HUES64 (cell line): Measurements from ENCODE around the gene PPM1B.
A peak's percentile ranks its signal among the peaks of the same experiment; 100 is the strongest.

Experiments used
- H3K27ac ChIP-seq: 2 replicates; pipeline ENCODE4 v1.7.0; 2013; ENCODE audit warnings: low read depth, low read length, inconsistent platforms
- H3K27me3 ChIP-seq: 2 replicates; pipeline ENCODE4 v1.6.1; 2013; ENCODE audit warnings: mild to moderate bottlenecking, low read length; ENCODE audit not compliant: insufficient read depth
- H3K36me3 ChIP-seq: 2 replicates; pipeline ENCODE4 v1.6.1; 2013; ENCODE audit warnings: mild to moderate bottlenecking, low read length; ENCODE audit not compliant: insufficient read depth
- H3K4me1 ChIP-seq: 2 replicates; pipeline ENCODE4 v1.6.1; 2013; ENCODE audit warnings: mild to moderate bottlenecking, low read length, moderate library complexity; ENCODE audit not compliant: insufficient read depth
- H3K4me3 ChIP-seq: 2 replicates; pipeline ENCODE4 v1.5.1; 2013; ENCODE audit warnings: mild to moderate bottlenecking, low read length, moderate library complexity
- H3K9ac ChIP-seq: 2 replicates; pipeline ENCODE4 v1.6.1; 2013; ENCODE audit warnings: mild to moderate bottlenecking, low read depth, low read length
- H3K9me3 ChIP-seq: 2 replicates; pipeline ENCODE4 v1.6.1; 2013; ENCODE audit warnings: low read depth, low read length; ENCODE audit not compliant: insufficient read depth
- WGBS: fragments of 150-250, 120-280 bp; methylation state at CpG from one replicate; pipeline ENCODE4 v1.1.7; 2013; ENCODE audit warnings: missing lambda C conversion rate; 5-methylcytosine and 5-hydroxymethylcytosine counted together

PPM1B gene

DNA sequence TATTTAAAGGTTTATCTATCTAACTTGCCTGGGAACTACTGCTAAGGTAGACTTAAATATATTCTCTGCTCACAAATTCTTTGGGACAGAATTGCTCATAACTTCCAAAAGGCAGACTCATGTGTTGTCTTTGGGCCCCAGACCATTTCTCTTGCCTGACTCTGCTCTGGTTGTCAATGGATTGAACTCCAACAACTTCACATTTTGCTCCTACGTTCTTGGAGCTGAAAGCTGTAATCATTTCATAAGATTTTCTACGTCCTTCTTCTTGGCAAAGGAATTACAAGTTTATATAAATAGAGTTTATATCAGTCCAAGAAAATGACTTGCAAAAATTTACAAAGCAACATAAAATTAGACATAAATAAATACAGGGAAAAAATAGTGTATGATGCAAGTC is 32.9 kb upstream of the PPM1B start:
- whole genome bisulfite sequencing = 33% methylated on average over 1 of the region's 2 CpGs
- H3K27ac ChIP-seq = peak overlapping the region; percentile 100
- no peaks in the 10 kb centered on the region for H3K36me3 ChIP-seq
- peaks cover 42% of the 10 kb centered on the region for H3K4me1 ChIP-seq
- no peaks in the 10 kb centered on the region; the same call in 1 of the 2 replicates for H3K9me3 ChIP-seq
- peak overlapping the region; percentile 82 for H3K9ac ChIP-seq
- peak overlapping the region; percentile 28; the same call in 1 of the 2 replicates for H3K4me3 ChIP-seq
- no peaks in the 10 kb centered on the region for H3K27me3 ChIP-seq

DNA sequence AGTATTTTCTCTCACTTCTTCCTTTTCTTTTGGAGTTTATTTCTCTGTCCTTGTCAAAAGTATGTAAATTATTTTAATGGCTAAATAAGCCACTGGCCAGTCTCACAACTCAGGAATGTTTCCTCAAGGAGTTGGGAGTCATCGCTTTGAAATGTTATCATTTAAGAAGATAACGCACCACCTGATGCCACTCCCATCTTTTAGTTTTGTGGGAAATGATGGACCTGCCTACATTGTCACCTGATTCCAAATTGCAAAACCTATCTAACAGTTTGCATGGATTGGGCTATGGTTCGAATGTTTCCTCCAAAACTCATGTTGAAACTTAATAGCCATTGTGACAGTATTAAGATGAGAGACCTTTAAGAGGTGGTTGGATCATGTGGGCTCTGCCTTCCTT is 32.4 kb upstream of the PPM1B start:
- WGBS = 47% methylated on average over 3 of the region's 3 CpGs
- no peak overlapping the region for H3K4me3 ChIP-seq
- H3K27ac ChIP-seq = peak overlapping the region; percentile 100
- H3K9ac ChIP-seq = peak overlapping the region; percentile 82
- no peaks in the 10 kb centered on the region; the same call in 1 of the 2 replicates for H3K9me3 ChIP-seq
- no peaks in the 10 kb centered on the region for H3K36me3 ChIP-seq
- peaks cover 37% of the 10 kb centered on the region for H3K4me1 ChIP-seq
- H3K27me3 ChIP-seq = no peaks in the 10 kb centered on the region

DNA sequence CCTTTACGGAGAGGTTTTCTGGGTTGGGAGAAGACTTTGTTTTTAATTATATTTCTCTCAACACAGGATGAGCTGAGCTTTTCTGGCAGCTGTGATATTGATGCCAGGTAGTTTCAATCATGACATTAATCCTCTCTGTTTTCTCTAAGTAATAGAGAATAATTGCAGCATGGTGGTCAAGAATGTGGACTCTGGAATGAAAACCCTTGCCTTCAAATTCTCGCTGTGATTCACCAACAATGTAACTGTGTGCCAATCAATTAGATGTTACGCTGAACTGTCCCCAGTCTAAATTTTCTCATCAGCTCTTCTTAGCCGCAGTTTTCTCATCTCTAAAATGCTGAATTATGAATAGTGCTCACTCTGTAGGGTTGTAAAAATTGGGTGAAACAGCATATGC is 31.6 kb upstream of the PPM1B start:
- Histone ChIP-seq H3K4me1 (peaks cover 35% of the 10 kb centered on the region), H3K9ac (peak overlapping the region; percentile 82), H3K9me3 (no peaks in the 10 kb centered on the region; the same call in 1 of the 2 replicates), H3K27me3 (no peaks in the 10 kb centered on the region), H3K36me3 (no peaks in the 10 kb centered on the region), H3K4me3 (no peak overlapping the region), H3K27ac (peak overlapping the region; percentile 100)
- 93% methylated on average over 3 of the region's 4 CpGs for WGBS

- Histone ChIP-seq H3K27me3 (no peaks in the 10 kb centered on the region), H3K9me3 (no peaks in the 10 kb centered on the region), H3K4me3 (no peak overlapping the region), H3K9ac (peak overlapping the region; percentile 82; the same call in 1 of the 2 replicates), H3K4me1 (peaks cover 35% of the 10 kb centered on the region), H3K36me3 (no peaks in the 10 kb centered on the region), H3K27ac (peak overlapping the region; percentile 100)
- 56% methylated on average over 4 of the region's 4 CpGs for WGBS
Measured at GRCh38 chr2:44137872-44138551, 30.7 kb upstream of the PPM1B start.

DNA sequence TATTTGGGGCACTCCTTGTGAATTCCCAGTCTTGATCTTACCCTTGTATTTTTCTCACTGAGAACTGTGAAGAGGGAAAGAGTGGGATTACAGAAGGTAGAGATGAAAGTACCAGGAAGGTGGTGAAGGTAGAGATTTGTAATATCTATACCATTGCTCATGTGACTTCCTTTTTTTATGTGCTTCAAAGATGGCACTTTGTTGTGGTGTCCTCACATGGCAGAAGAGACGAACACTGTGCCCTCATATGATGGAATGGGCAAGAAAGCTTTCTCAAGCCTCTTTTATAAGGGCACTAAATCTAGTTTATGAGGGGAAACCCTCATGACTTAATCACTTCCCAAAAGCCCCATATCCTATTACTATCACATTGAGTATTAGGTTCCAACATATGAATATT is 28.9 kb upstream of the PPM1B start:
- Histone ChIP-seq H3K36me3 (no peaks in the 10 kb centered on the region), H3K9me3 (no peaks in the 10 kb centered on the region), H3K4me3 (no peak overlapping the region), H3K27ac (peak overlapping the region; percentile 28), H3K4me1 (peaks cover 35% of the 10 kb centered on the region), H3K9ac (no peak overlapping the region), H3K27me3 (no peaks in the 10 kb centered on the region)
- WGBS = no CpG with 5 or more reads among the region's 1 CpG

DNA sequence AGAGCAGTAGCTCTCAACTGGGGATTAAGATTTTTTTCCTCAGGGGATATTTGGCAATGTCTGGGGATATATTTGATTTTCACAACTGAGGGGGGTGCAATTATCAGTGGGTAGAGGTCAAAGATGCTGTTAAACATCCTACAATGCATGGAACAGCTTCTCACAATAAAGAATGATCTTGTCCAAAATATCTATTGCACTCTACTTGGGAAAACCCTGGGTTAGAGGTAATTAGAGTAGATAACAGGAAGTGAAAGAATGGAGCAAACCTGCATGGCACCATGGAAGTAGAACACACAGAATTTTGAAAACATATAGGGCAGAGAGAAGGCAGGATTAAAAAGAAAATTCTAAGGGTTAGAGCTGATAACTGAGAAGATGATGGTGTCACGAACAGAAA is 26.4 kb upstream of the PPM1B start:
- H3K4me3 ChIP-seq = no peak overlapping the region
- no peak overlapping the region for H3K27ac ChIP-seq
- H3K9ac ChIP-seq = no peak overlapping the region
- H3K4me1 ChIP-seq = peaks cover 16% of the 10 kb centered on the region
- 94% methylated on average over 1 of the region's 1 CpG for WGBS
- H3K36me3 ChIP-seq = no peaks in the 10 kb centered on the region
- no peaks in the 10 kb centered on the region for H3K27me3 ChIP-seq
- no peaks in the 10 kb centered on the region for H3K9me3 ChIP-seq

DNA sequence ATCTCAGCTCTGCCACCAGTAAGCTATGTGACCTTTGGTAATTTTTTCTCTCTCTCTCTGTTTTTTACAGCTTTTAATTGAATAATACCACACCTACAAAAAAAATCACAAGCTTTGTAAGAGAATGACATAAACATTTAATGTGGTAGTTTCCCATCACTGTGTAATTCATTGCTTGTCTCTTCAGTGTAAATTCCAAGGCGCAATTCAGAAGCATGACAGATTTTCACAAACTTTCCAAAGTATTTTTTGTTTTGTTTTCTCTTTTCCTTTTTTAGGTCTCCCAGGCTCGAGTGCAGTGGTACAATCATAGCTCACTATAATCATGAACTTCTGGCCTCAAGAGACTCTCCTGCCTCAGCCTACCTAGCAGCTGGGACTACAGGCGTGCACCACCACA is 25.0 kb upstream of the PPM1B start:
- H3K9ac ChIP-seq = no peak overlapping the region
- WGBS = 94% methylated on average over 3 of the region's 3 CpGs

GRCh38 chr2:44148999-44149398 is 19.7 kb upstream of the PPM1B start:
- Histone ChIP-seq H3K27ac (no peak overlapping the region), H3K9me3 (no peaks in the 10 kb centered on the region), H3K4me3 (no peak overlapping the region), H3K27me3 (no peaks in the 10 kb centered on the region), H3K4me1 (no peaks in the 10 kb centered on the region), H3K36me3 (no peaks in the 10 kb centered on the region), H3K9ac (no peak overlapping the region)
- 100% methylated on average over 1 of the region's 1 CpG for WGBS

More for the DNA sequence above, 25.0 kb upstream of the PPM1B start:
- H3K4me3 ChIP-seq = no peak overlapping the region
- no peaks in the 10 kb centered on the region for H3K27me3 ChIP-seq
- peaks cover 2% of the 10 kb centered on the region for H3K4me1 ChIP-seq
- no peaks in the 10 kb centered on the region for H3K36me3 ChIP-seq
- H3K27ac ChIP-seq = no peak overlapping the region
- no peaks in the 10 kb centered on the region for H3K9me3 ChIP-seq

DNA sequence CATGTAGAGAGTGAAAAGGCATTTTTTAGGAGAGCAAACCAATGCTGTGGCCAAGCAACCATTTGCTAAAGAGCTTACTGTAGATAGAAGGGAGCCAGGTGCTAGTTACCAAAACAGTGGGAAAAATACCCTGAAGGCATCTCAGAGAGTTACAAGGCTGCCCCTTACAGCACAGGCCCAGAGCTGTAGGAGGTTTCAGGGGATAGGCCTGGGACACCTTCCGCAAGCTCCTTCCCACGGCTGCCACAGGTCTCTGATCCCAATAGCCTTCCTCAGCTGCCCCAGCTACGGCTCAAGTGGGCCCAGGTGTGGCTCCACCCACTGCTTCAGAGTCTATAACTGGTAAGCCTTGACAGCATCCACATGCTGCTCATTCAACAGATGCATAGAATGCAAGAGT is 18.2 kb upstream of the PPM1B start:
- Histone ChIP-seq H3K27me3 (no peaks in the 10 kb centered on the region), H3K27ac (no peak overlapping the region), H3K9me3 (no peaks in the 10 kb centered on the region), H3K9ac (no peak overlapping the region), H3K4me3 (no peak overlapping the region), H3K36me3 (no peaks in the 10 kb centered on the region), H3K4me1 (no peaks in the 10 kb centered on the region)
- WGBS = 91% methylated on average over 3 of the region's 3 CpGs

GRCh38 chr2:44152865-44153669 is 15.6 kb upstream of the PPM1B start:
- peaks cover 6% of the 10 kb centered on the region; the same call in 1 of the 2 replicates for H3K4me1 ChIP-seq
- H3K4me3 ChIP-seq = no peak overlapping the region
- WGBS = 88% methylated on average over 7 of the region's 8 CpGs
- no peaks in the 10 kb centered on the region for H3K9me3 ChIP-seq
- no peaks in the 10 kb centered on the region for H3K36me3 ChIP-seq
- H3K27ac ChIP-seq = no peak overlapping the region
- H3K27me3 ChIP-seq = no peaks in the 10 kb centered on the region
- no peak overlapping the region for H3K9ac ChIP-seq

DNA sequence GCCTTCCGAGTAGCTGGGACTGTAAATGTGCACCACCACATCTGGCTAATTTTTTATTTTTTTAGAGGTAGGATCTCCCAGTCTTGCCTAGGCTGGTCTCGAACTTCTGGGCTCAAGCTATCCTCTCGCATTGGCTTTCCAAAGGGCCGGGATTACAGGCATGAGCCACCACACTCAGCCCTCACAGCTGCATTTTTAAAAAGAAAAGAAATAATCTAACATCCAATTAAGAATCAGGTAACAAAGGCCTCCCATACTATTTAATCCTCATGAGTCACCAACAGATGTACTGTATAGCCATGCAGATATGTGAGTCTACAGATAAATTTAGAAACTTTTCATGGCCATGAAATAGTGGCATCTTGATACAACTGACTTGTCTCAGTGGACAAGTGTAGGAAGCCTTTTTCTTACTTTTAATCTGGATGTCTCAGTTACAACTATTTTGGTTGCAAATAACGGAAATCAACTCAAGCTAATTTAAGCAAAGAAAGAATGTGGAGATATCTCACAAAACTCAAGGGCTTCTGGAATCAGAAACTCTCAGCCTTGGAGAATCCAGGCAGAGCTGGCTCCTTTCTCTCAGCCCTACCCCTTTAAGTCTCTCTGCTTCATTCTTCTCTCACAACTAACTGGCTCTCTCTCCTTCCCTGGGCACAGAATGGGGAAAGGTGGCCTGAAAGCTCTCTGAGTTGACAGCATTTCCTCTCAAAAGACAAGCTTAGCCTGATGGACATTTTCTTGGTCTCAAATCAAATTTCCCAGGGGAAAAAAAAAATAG is 12.8 kb upstream of the PPM1B start:
- peaks cover 6% of the 10 kb centered on the region; the same call in 1 of the 2 replicates for H3K4me1 ChIP-seq
- H3K27ac ChIP-seq = no peak overlapping the region
- H3K27me3 ChIP-seq = no peaks in the 10 kb centered on the region

More for the DNA sequence above, 12.8 kb upstream of the PPM1B start:
- H3K9ac ChIP-seq = no peak overlapping the region
- no peaks in the 10 kb centered on the region for H3K36me3 ChIP-seq
- no peak overlapping the region for H3K4me3 ChIP-seq
- H3K9me3 ChIP-seq = no peaks in the 10 kb centered on the region
- 93% methylated on average over 5 of the region's 5 CpGs for WGBS
